ENCODE measurements around the gene CXorf49.
"Not testable (repeated sequence)": the region's sequence is repeated elsewhere in the genome, so short reads cannot be mapped to it uniquely, and the experiment has no call there.

The CXorf49 gene

GRCh38 chrX:71718185-71718584, at the start of gene CXorf49:
Gene CXorf49, minus strand, starts transcription at chrX:71718285. Its CDS starts 134 bp downstream, at chrX:71718151.
- not testable (repeated sequence) for DNase-seq (ENCODE audit: low spot score)

- DNase-seq (ENCODE audit: low spot score): not testable (repeated sequence)
These were observed 49.0 kb upstream of the CXorf49 start for GRCh38 chrX:71767134-71767533.

- not testable (repeated sequence) for DNase-seq (ENCODE audit: low spot score)
These were observed 47.5 kb upstream of the CXorf49 start for GRCh38 chrX:71765613-71766012.

GRCh38 chrX:71764832-71765231, 46.7 kb upstream of the CXorf49 start:
- DNase-seq (ENCODE audit: low spot score): not testable (repeated sequence)

GRCh38 chrX:71763049-71763448, 45.0 kb upstream of the CXorf49 start, which contains the start of gene CXorf49B:
Gene CXorf49B, plus strand, starts transcription at chrX:71763349. Its CDS starts 75 bp downstream, at chrX:71763424.
- not testable (repeated sequence) for DNase-seq (ENCODE audit: low spot score)

GRCh38 chrX:71760688-71761281, 42.7 kb upstream of the CXorf49 start:
- DNase-seq (ENCODE audit: low spot score): not testable (repeated sequence)

GRCh38 chrX:71720289-71720886, 2.3 kb upstream of the CXorf49 start:
- DNase-seq (ENCODE audit: low spot score): not testable (repeated sequence)

- not testable (repeated sequence) for DNase-seq (ENCODE audit: low spot score)
These were observed 1.1 kb upstream of the CXorf49 start for GRCh38 chrX:71719195-71719594.

GRCh38 chrX:71716323-71716722, 1.8 kb downstream of the CXorf49 start:
- DNase-seq (ENCODE audit: low spot score): not testable (repeated sequence)

GRCh38 chrX:71715551-71715950, 2.5 kb downstream of the CXorf49 start:
- not testable (repeated sequence) for DNase-seq (ENCODE audit: low spot score)

- DNase-seq (ENCODE audit: low spot score): not testable (repeated sequence)
These were observed 4.0 kb downstream of the CXorf49 start for GRCh38 chrX:71714064-71714463.

GRCh38 chrX:71702853-71703252, 15.2 kb downstream of the CXorf49 start:
- DNase-seq (ENCODE audit: low spot score): not testable (repeated sequence)

GRCh38 chrX:71699023-71699344, 19.1 kb downstream of the CXorf49 start:
- not testable (repeated sequence) for DNase-seq (ENCODE audit: low spot score)

- DNase-seq (ENCODE audit: low spot score): not testable (repeated sequence)
These were observed 19.6 kb downstream of the CXorf49 start for GRCh38 chrX:71698299-71699022.

- not testable (repeated sequence) for DNase-seq (ENCODE audit: low spot score)
These were observed 20.4 kb downstream of the CXorf49 start for GRCh38 chrX:71697466-71698298.

GRCh38 chrX:71696641-71697465, 21.2 kb downstream of the CXorf49 start:
- not testable (repeated sequence) for DNase-seq (ENCODE audit: low spot score)

GRCh38 chrX:71679575-71680207, 38.4 kb downstream of the CXorf49 start:
- no peak for DNase-seq (ENCODE audit: low spot score)

- not testable (repeated sequence) for DNase-seq (ENCODE audit: low spot score)
These were observed 40.9 kb downstream of the CXorf49 start for GRCh38 chrX:71677195-71677594.

GRCh38 chrX:71676068-71676795, 41.9 kb downstream of the CXorf49 start:
- DNase-seq (ENCODE audit: low spot score): not testable (repeated sequence)

- DNase-seq (ENCODE audit: low spot score): not testable (repeated sequence)
These were observed 42.4 kb downstream of the CXorf49 start for GRCh38 chrX:71675636-71676035.

All from COLO829 (cell line).